Subcutaneous abdominal adipose tissue (tissue), 5 donors: ENCODE measurements around the gene SPINK2.
A peak's percentile ranks its signal among the peaks of the same experiment; 100 is the strongest.

Source experiments
- H3K27ac ChIP-seq: one replicate; pipeline ENCODE4 v1.7.0; 2013; ENCODE audit warnings: low read depth, mild to moderate bottlenecking, inconsistent platforms, low read length, moderate library complexity
- H3K27me3 ChIP-seq, 5 donors: one replicate each; pipeline ENCODE4 v1.7.0; 2013; ENCODE audit warnings: low read length in 5 of 5, inconsistent platforms in 1 of 5; ENCODE audit not compliant: control insufficient read depth in 5 of 5, insufficient read depth in 4 of 5
- H3K36me3 ChIP-seq, 5 donors: one replicate each; pipeline ENCODE4 v1.7.0; 2013; ENCODE audit warnings: low read length in 5 of 5; ENCODE audit not compliant: control insufficient read depth in 5 of 5, insufficient read depth in 5 of 5
- H3K4me1 ChIP-seq, 5 donors: one replicate each; pipeline ENCODE4 v1.7.0; 2013; ENCODE audit warnings: low read length in 5 of 5, mild to moderate bottlenecking in 3 of 5, moderate library complexity in 1 of 5; ENCODE audit not compliant: control insufficient read depth in 5 of 5, insufficient read depth in 5 of 5
- H3K4me3 ChIP-seq, 5 donors: one replicate each; pipeline ENCODE4 v1.7.0; 2013; ENCODE audit warnings: low read length in 5 of 5, low read depth in 1 of 5
- H3K9ac ChIP-seq, 5 donors: one replicate each; pipeline ENCODE4 v1.7.0; 2013; ENCODE audit warnings: low read length in 5 of 5, mild to moderate bottlenecking in 4 of 5, moderate library complexity in 3 of 5
- H3K9me3 ChIP-seq, 5 donors: one replicate each; pipeline ENCODE4 v1.7.0; 2013; ENCODE audit warnings: low read length in 5 of 5; ENCODE audit not compliant: control insufficient read depth in 5 of 5
- donor health status: healthy.
- donor health status: healthy.
- donor health status: healthy.
- donor health status: healthy.
- donor health status: healthy.

SPINK2 gene

DNA sequence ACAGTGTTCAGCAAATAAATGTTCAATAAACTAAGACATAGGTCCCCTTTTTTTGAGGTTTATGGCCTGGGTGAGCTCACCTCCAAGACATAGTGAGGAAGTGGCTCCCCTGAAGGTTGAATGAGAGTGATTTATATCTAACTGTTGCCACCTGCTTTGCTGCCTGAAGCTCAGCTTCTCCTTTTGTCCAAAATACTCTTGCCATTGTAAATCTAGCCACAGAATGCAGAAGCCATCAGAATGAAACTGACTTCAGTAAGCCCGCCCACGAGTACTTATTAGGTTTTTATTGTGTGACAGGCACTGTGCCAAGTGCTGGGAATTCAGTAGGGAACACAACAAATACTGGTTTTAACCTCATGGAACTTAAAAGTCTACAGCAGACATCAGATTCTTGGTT, 18.0 kb downstream of the SPINK2 start:
- no peak overlapping the region for H3K4me3 ChIP-seq
- peaks cover 0 to 7% (median 6%) of the 10 kb centered on the region in 5 donors for H3K4me1 ChIP-seq
- no peak overlapping the region for H3K27ac ChIP-seq
- H3K9ac ChIP-seq = no peak overlapping the region
- no peaks in the 10 kb centered on the region for H3K36me3 ChIP-seq
- H3K9me3 ChIP-seq = no peaks in the 10 kb centered on the region
- no peaks in the 10 kb centered on the region for H3K27me3 ChIP-seq

DNA sequence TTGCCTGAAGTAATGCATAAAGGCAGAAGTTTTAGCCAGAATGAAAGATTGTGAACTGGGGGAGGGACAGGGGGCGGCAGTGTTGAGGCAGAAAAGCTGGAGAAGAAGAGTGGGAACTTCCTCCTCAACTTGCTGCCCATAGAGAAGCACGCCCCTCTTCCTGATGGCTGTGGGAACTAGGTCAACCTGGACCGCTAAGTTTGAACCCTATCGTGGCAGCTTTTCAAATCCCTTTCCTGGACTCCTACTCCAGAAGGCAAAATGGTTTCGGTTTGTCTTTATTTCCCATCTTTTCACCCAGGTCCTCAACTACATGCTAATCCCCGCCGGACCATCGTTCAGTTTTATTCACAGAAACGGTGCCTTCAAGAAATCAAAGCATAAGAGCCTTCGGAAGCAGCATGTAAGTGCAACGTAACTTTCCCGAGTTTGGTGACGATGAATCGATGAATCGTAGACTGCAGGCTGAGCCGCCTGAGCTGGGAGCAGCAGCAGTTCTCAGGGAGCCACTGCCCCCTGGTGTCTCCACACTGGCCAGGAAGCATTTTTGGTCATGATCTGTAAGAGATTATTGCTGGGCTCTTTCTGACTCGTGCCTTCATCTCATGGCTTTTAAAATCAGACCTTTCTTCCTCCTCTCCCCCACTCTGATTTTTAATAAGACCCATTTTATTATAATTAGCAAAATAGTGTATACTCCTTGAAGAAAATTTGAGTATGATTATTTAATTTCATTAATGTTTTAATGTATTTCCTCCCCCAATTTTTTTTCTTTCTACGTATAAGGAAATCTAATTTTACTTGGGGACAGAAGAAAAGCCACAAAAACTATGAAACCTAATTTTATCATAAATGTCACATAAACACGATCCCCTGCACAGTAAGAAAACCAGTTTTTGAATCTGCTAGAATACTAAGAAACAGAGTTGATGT, 21.4 kb downstream of the SPINK2 start:
- H3K9me3 ChIP-seq = no peaks in the 10 kb centered on the region
- H3K27me3 ChIP-seq = peaks cover 0 to 8% (median 0%) of the 10 kb centered on the region in 5 donors
- H3K36me3 ChIP-seq = no peaks in the 10 kb centered on the region
- H3K4me1 ChIP-seq = peaks cover 0 to 7% (median 6%) of the 10 kb centered on the region in 5 donors
- peak overlapping the region; percentile 38 to 89 (median 77) for H3K9ac ChIP-seq
- peak overlapping the region; percentile 82 to 98 (median 83) for H3K4me3 ChIP-seq
- peak overlapping the region; percentile 45 for H3K27ac ChIP-seq

DNA sequence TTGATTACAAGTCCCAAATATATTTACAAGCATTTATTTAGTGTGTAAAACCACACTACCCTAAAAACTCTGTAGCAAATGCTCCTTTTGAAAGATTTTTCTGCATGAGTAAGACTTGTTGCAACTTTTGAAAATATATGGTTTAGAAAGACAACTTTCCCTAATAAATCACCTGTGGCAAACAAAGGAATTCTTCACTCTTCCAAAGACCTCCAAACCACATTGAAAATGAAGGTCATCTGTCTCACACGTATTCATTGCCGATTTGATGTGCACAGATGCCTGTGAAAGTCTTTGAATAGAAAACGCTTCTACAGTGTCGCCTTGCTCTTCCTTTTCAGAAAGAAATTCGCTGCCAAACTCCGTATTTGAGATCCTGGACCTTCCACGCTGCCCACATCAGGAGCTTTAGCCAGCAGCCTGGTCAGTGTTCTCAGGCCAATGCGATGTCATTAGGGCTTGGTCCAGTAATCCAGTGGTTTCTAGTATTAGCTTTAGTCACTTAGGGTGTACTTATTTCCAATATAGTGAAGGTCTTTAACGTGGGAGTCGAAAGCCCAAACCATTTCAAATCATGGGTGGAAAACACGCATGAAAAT, 22.2 kb downstream of the SPINK2 start:
- H3K27ac ChIP-seq = peak overlapping the region; percentile 45
- H3K9me3 ChIP-seq = no peaks in the 10 kb centered on the region
- H3K27me3 ChIP-seq = peaks cover 0 to 8% (median 0%) of the 10 kb centered on the region in 5 donors
- no peaks in the 10 kb centered on the region for H3K36me3 ChIP-seq
- peaks cover 0 to 7% (median 6%) of the 10 kb centered on the region in 5 donors for H3K4me1 ChIP-seq
- peak overlapping the region in 3 of 5 donors; percentile 38 to 89 (median 81) for H3K9ac ChIP-seq
- H3K4me3 ChIP-seq = peak overlapping the region; percentile 82 to 98 (median 83)

DNA sequence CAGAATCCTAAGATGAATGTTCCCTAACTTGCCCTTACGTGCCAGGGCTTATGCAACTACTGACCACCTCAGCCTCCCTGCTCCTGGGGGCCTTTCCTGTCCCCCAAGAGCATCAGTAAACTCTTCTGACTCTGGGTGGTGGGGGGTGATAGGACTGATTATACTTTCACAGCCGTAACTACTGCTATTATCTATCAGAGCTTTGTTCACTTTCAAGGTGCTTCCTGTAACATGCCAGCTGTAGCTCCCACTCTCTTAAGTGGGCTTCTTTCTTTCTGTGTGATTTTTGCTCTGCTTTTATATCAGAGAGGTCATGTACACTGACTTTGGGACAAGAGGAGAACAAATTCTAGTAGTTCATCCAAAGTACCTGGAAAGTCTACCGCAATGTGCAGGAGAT, 25.3 kb downstream of the SPINK2 start:
- H3K4me1 ChIP-seq = peaks cover 0 to 7% (median 6%) of the 10 kb centered on the region in 5 donors

DNA sequence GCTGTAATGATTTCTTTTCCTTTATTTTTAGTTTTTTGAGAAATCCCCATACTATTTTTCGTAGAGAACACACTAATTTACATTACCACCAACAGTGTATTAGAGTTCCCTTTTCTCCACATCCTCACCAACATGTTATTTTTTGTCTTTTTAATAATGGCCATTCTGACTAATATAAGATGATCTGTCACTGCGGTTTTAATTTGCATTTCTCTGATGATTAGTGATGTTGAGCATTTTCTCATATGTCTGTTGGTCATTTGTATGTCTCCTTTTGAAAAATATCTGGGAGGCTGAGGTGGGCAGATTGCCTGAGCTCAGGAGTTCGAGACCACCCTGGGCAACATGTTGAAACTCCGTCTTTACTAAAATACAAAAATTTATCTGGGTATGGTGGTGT, 30.2 kb downstream of the SPINK2 start:
- Histone ChIP-seq H3K9ac (no peak overlapping the region), H3K27ac (no peak overlapping the region), H3K4me1 (peaks cover 0 to 8% (median 0%) of the 10 kb centered on the region in 5 donors), H3K9me3 (no peaks in the 10 kb centered on the region), H3K36me3 (no peaks in the 10 kb centered on the region), H3K27me3 (peaks cover 0 to 8% (median 4%) of the 10 kb centered on the region in 5 donors), H3K4me3 (no peak overlapping the region)

More for the DNA sequence above, 25.3 kb downstream of the SPINK2 start:
- Histone ChIP-seq H3K9ac (no peak overlapping the region), H3K36me3 (no peaks in the 10 kb centered on the region), H3K27me3 (peaks cover 0 to 8% (median 0%) of the 10 kb centered on the region in 5 donors), H3K4me3 (no peak overlapping the region), H3K27ac (no peak overlapping the region), H3K9me3 (no peaks in the 10 kb centered on the region)

DNA sequence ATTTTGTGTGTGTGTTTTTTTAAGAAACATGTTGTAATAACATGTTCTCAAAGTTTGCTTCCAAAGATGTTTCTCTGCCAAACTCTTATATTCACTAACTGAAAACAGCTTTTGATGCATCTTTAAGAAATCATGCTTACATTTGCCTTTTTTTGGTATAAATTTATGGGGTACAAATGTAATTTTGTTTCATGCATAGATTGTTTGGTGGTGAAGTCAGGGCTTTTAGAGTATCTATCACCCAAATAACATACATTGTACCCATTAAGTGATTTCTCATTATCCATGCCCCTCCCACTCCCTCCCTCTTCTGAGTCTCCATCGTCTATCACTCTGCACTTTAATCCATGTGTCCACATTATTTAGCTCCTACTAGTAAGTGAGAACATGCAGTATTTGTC, 30.8 kb downstream of the SPINK2 start:
- H3K9ac ChIP-seq = no peak overlapping the region

DNA sequence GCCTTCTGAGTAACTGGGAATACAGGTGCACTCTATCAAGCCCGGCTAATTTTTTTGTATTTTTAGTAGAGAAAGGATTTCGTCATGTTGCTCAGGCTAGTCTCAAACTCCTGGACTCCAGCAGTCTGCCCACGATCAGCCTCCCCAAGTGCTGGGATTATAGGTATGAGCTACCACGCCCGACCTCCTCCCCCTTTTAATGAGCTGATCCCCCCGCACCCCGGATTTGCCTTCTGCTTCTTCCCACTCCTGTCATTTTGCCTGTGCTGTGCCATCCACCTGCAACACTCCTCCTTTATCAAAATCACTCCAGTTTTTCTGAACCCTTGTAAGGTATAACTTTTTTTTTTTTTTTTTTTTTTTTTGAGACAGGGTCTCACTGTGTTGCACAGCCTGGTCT, 33.4 kb downstream of the SPINK2 start:
- Histone ChIP-seq H3K4me3 (no peak overlapping the region), H3K9ac (no peak overlapping the region), H3K27me3 (peaks cover 0 to 10% (median 0%) of the 10 kb centered on the region in 5 donors), H3K9me3 (no peaks in the 10 kb centered on the region), H3K4me1 (peaks cover 0 to 8% (median 0%) of the 10 kb centered on the region in 5 donors), H3K27ac (no peak overlapping the region), H3K36me3 (no peaks in the 10 kb centered on the region)

More for the DNA sequence above, 30.8 kb downstream of the SPINK2 start:
- H3K36me3 ChIP-seq = no peaks in the 10 kb centered on the region
- no peak overlapping the region for H3K27ac ChIP-seq
- H3K4me1 ChIP-seq = peaks cover 0 to 8% (median 0%) of the 10 kb centered on the region in 5 donors
- H3K9me3 ChIP-seq = no peaks in the 10 kb centered on the region
- H3K4me3 ChIP-seq = no peak overlapping the region
- peaks cover 0 to 4% (median 2%) of the 10 kb centered on the region in 5 donors for H3K27me3 ChIP-seq

DNA sequence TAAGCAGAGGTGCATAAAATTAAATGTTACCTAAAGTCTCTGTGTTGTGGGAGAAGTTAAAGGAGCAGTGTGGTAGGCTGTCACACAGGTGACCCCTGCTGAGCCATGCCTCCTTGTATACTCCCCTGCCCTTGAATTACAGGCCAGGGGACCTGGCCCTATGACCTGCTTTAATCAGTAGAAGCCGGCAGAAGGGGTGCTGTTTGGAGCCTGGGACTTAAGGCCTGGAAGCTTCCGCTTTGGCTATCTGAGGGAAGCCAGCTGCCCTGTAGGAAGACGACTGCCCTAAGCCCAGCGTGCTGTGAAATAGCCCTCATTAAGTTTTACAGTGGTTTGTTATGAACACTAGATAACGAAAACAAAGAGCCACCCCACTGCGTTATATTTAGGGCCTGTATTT, 34.1 kb downstream of the SPINK2 start:
- Histone ChIP-seq H3K27ac (no peak overlapping the region), H3K9me3 (no peaks in the 10 kb centered on the region), H3K36me3 (no peaks in the 10 kb centered on the region), H3K4me3 (no peak overlapping the region), H3K9ac (no peak overlapping the region), H3K4me1 (peaks cover 0 to 8% (median 0%) of the 10 kb centered on the region in 5 donors), H3K27me3 (peaks cover 0 to 10% (median 0%) of the 10 kb centered on the region in 5 donors)

DNA sequence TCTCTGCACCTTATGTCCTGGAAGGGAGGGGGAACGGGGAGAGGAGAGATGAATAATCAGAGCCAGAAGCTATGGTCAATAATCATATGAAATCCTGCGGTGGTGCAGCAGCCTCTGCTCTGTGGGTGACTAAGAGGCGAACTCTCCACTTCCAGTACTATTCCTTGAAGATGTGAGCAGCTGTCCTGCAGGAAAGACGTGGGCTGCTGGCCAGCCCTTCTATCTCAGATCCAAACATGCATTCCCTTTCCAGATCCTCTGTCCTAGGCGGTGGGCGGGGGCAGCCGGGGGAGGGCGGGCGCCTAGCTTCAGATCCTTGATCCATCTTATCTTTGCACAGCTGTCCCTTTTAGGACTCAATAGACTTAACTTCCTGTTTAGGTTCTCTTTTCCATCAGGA, 34.5 kb downstream of the SPINK2 start:
- Histone ChIP-seq H3K36me3 (no peaks in the 10 kb centered on the region), H3K27ac (no peak overlapping the region)

DNA sequence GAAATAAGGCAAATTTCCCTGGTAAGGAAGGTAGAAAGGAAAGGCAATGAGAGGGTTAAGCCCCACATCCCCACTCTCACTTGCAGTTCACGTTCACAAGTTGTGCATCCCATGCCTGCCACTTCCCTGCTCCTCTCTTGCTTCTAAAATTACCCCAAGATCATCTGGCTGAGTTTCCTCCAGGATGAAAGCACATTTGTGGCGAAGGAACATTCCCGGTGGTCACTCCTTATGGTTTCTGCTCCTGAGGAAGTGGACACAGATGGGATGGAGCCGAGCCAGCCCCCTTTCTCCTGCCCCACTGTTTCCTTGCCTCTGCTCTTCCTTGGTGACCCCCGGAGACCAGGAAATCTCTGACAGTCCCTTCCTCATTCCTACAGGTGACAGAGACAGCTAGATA, 37.5 kb downstream of the SPINK2 start:
- no peaks in the 10 kb centered on the region for H3K9me3 ChIP-seq
- no peak overlapping the region for H3K9ac ChIP-seq
- H3K36me3 ChIP-seq = no peaks in the 10 kb centered on the region
- peaks cover 0 to 8% (median 0%) of the 10 kb centered on the region in 5 donors for H3K4me1 ChIP-seq
- H3K4me3 ChIP-seq = no peak overlapping the region
- no peak overlapping the region for H3K27ac ChIP-seq
- peaks cover 0 to 10% (median 0%) of the 10 kb centered on the region in 5 donors for H3K27me3 ChIP-seq

More for the DNA sequence above, 34.5 kb downstream of the SPINK2 start:
- Histone ChIP-seq H3K27me3 (peaks cover 0 to 10% (median 0%) of the 10 kb centered on the region in 5 donors), H3K9ac (no peak overlapping the region), H3K4me3 (no peak overlapping the region), H3K9me3 (no peaks in the 10 kb centered on the region), H3K4me1 (peaks cover 0 to 8% (median 0%) of the 10 kb centered on the region in 5 donors)
